HEK293 (cell line): ENCODE measurements around the gene IGIP.

ENCODE experiments used
- HOXC10 ChIP-seq: sonication (generic); formaldehyde crosslinking; IDR thresholded peaks from 2 replicates; pipeline ENCODE4 v1.8.1; 2023; ENCODE audit warnings: mild to moderate bottlenecking, missing genetic modification reagents
- PRDM2 ChIP-seq: fragments of 450-650 bp; formaldehyde crosslinking; IDR thresholded peaks from 2 replicates; pipeline ENCODE4 v1.5.1; 2016; ENCODE audit warnings: missing biosample characterization, missing genetic modification characterization, borderline replicate concordance
- REPIN1 ChIP-seq: fragments of 450-650 bp; formaldehyde crosslinking; IDR thresholded peaks from 2 replicates; pipeline ENCODE4 v1.5.1; 2017; ENCODE audit warnings: missing biosample characterization, missing genetic modification characterization, low read depth
- SETDB1 ChIP-seq: IDR thresholded peaks from one replicate; pipeline ENCODE4 v1.6.1; 2017; ENCODE audit warnings: mild to moderate bottlenecking, low read length, moderate library complexity, mixed read lengths; ENCODE audit not compliant: insufficient read length
- TCF7L2 ChIP-seq: IDR thresholded peaks from 2 replicates; pipeline ENCODE4 v1.6.1; 2011; ENCODE audit warnings: low read depth, mild to moderate bottlenecking, inconsistent platforms, low read length, moderate library complexity, borderline replicate concordance
- YY2 ChIP-seq: fragments of 450-650 bp; formaldehyde crosslinking; IDR thresholded peaks from 2 replicates; pipeline ENCODE4 v1.5.1; 2016; ENCODE audit warnings: missing biosample characterization, missing genetic modification characterization
- ZBTB21 ChIP-seq: fragments of 450-650 bp; formaldehyde crosslinking; IDR thresholded peaks from 2 replicates; pipeline ENCODE4 v1.5.1; 2017; ENCODE audit warnings: missing biosample characterization, missing genetic modification characterization
- ZBTB6 ChIP-seq: fragments of 450-650 bp; formaldehyde crosslinking; IDR thresholded peaks from 2 replicates; pipeline ENCODE4 v1.5.1; 2017; ENCODE audit warnings: missing biosample characterization, missing genetic modification characterization
- ZBTB7A ChIP-seq: fragments of 450-650 bp; formaldehyde crosslinking; IDR thresholded peaks from 2 replicates; pipeline ENCODE4 v1.5.1; 2016; ENCODE audit warnings: low read depth, missing biosample characterization, missing genetic modification characterization
- ZNF132 ChIP-seq: fragments of 450-650 bp; formaldehyde crosslinking; IDR thresholded peaks from 2 replicates; pipeline ENCODE4 v1.5.1; 2017; ENCODE audit warnings: missing biosample characterization, missing genetic modification characterization, borderline replicate concordance
- ZNF138 ChIP-seq: fragments of 450-650 bp; formaldehyde crosslinking; IDR thresholded peaks from 2 replicates; pipeline ENCODE4 v1.5.1; 2016; ENCODE audit warnings: missing biosample characterization, missing genetic modification characterization, borderline replicate concordance
- ZNF19 ChIP-seq: fragments of 450-650 bp; formaldehyde crosslinking; IDR thresholded peaks from 2 replicates; pipeline ENCODE4; 2016; ENCODE audit warnings: missing biosample characterization, missing genetic modification characterization, low read depth
- ZNF214 ChIP-seq: fragments of 450-650 bp; formaldehyde crosslinking; IDR thresholded peaks from 2 replicates; pipeline ENCODE4 v1.5.1; 2017; ENCODE audit warnings: missing biosample characterization, mild to moderate bottlenecking, missing genetic modification characterization, borderline replicate concordance
- ZNF362 ChIP-seq: fragments of 450-650 bp; formaldehyde crosslinking; IDR thresholded peaks from 2 replicates; pipeline ENCODE4 v1.5.1; 2016; ENCODE audit warnings: missing biosample characterization, missing genetic modification characterization
- ZNF366 ChIP-seq: fragments of 450-650 bp; formaldehyde crosslinking; conservative IDR thresholded peaks from 2 replicates; pipeline ENCODE4 v1.5.1; 2016; ENCODE audit warnings: missing biosample characterization, missing genetic modification characterization
- ZNF48 ChIP-seq: fragments of 450-650 bp; formaldehyde crosslinking; IDR thresholded peaks from 2 replicates; pipeline ENCODE4 v1.5.1; 2016; ENCODE audit warnings: missing biosample characterization, missing genetic modification characterization
- ZNF530 ChIP-seq: fragments of 450-650 bp; formaldehyde crosslinking; IDR thresholded peaks from 2 replicates; pipeline ENCODE4 v1.5.1; 2016; ENCODE audit warnings: low read depth, missing biosample characterization, missing genetic modification characterization
- ZNF658 ChIP-seq: fragments of 450-650 bp; formaldehyde crosslinking; IDR thresholded peaks from 2 replicates; pipeline ENCODE4; 2016; ENCODE audit warnings: missing biosample characterization, missing genetic modification characterization
- ZNF704 ChIP-seq: fragments of 450-650 bp; formaldehyde crosslinking; IDR thresholded peaks from 2 replicates; pipeline ENCODE4 v1.5.1; 2016; ENCODE audit warnings: missing biosample characterization, missing genetic modification characterization
- ZNF707 ChIP-seq: fragments of 450-650 bp; formaldehyde crosslinking; IDR thresholded peaks from 2 replicates; pipeline ENCODE4 v1.5.1; 2016; ENCODE audit warnings: missing biosample characterization, missing genetic modification characterization
- ZNF747 ChIP-seq: fragments of 450-650 bp; formaldehyde crosslinking; IDR thresholded peaks from 2 replicates; pipeline ENCODE4 v1.5.1; 2016; ENCODE audit warnings: missing biosample characterization, missing genetic modification characterization
- ZNF768 ChIP-seq: fragments of 450-650 bp; formaldehyde crosslinking; IDR thresholded peaks from 2 replicates; pipeline ENCODE4 v1.5.1; 2018; ENCODE audit warnings: missing biosample characterization, mild to moderate bottlenecking, missing genetic modification characterization
- ZNF791 ChIP-seq: fragments of 450-650 bp; formaldehyde crosslinking; IDR thresholded peaks from 2 replicates; pipeline ENCODE4 v1.5.1; 2016; ENCODE audit warnings: missing biosample characterization, missing genetic modification characterization
- ZNF830 ChIP-seq: fragments of 450-650 bp; IDR thresholded peaks from 2 replicates; pipeline ENCODE4 v1.5.0; 2018; ENCODE audit warnings: missing biosample characterization, missing genetic modification characterization, low read depth, mild to moderate bottlenecking, moderate library complexity
- ZNF837 ChIP-seq: fragments of 450-650 bp; formaldehyde crosslinking; IDR thresholded peaks from 2 replicates; pipeline ENCODE4 v1.5.1; 2016; ENCODE audit warnings: missing biosample characterization, missing genetic modification characterization
- ZSCAN4 ChIP-seq: fragments of 450-650 bp; formaldehyde crosslinking; IDR thresholded peaks from 2 replicates; pipeline ENCODE4 v1.5.1; 2017; ENCODE audit warnings: missing biosample characterization, missing genetic modification characterization
- ZXDB ChIP-seq: fragments of 450-650 bp; formaldehyde crosslinking; IDR thresholded peaks from 2 replicates; pipeline ENCODE4 v1.5.1; 2016; ENCODE audit warnings: missing biosample characterization, missing genetic modification characterization

The IGIP gene

GRCh38 chr5:140107312-140108092 is 18.2 kb upstream of the IGIP start (continued):
- TF ChIP-seq PRDM2 (tag by site-specific recombination) (no peak), ZNF704 (tag by site-specific recombination) (no peak), ZNF791 (tag by site-specific recombination) (no peak; the same call in 1 of the 2 replicates), ZNF747 (no peak), SETDB1 (no peak), ZSCAN4 (tag by site-specific recombination) (no peak), ZNF530 (tag by site-specific recombination) (no peak), ZNF830 (tag by site-specific recombination) (no peak), YY2 (tag by site-specific recombination) (0 out of 2 replicates have a peak, but pooled peaks have one; percentile 51), TCF7L2 (no peak), HOXC10 (CRISPR knock-in tag) (no peak), ZNF132 (no peak), ZNF366 (tag by site-specific recombination) (peak; percentile 92), ZBTB21 (tag by site-specific recombination) (peak; percentile 51), ZBTB7A (tag by site-specific recombination) (no peak), ZXDB (tag by site-specific recombination) (peak; percentile 83; the same call in 1 of the 2 replicates), ZNF362 (tag by site-specific recombination) (no peak), ZNF138 (no peak), ZNF837 (tag by site-specific recombination) (no peak), ZNF19 (tag by site-specific recombination) (no peak), REPIN1 (tag by site-specific recombination) (no peak), ZNF707 (tag by site-specific recombination) (no peak), ZNF214 (no peak), ZNF48 (tag by site-specific recombination) (no peak), ZNF768 (tag by site-specific recombination) (no peak), ZNF658 (no peak), ZBTB6 (tag by site-specific recombination) (peak; percentile 16; the same call in 1 of the 2 replicates)
